Measurements from ENCODE around the gene SECTM1.
"Not testable (repeated sequence)": the region's sequence is repeated elsewhere in the genome, so short reads cannot be mapped to it uniquely, and the experiment has no call there.

The SECTM1 gene

DNA sequence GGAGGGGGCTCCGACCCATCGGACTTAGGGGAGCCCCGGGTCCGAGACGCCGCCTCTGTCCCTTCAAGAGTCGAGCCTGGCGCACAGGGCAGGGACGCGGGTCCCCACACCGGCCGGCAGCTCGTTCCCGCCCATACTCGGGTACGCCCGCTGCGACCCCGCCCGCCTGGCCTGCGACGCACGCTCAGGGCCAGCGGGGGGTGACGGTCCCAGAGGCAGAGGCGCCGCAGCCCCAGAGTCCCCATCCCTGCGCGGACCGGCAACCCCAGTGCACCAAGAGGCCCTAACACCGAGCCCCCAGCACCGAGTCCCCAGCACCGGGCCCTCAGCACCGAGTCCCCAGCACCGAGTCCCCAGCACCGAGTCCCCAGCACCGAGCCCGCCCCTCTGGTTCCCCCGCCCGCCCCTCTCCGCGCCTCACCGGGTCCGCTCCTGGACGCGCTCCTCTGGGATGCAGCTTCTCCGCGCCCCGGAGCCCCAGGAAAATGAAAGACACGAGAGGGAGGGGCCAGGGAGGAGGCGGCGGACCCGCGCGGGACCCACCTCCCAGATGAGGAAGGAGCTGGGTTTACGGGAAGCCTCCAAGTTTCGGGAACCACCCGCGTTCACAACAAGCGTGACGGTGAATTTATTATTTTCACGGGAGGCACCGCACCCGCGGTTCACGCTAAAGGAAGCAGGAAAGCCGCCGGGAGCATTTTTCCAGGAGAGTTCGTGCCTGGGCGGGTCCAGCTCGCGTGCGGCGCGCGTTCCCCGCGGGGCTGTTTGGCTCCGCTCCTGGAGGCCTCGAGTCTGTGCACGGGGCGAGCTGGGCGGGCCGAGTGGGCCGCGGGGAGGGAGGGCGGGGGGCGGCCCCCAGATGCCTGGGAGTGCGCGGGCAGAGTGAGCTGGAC lies at the start of gene SECTM1:
TSS of gene SECTM1 (minus strand) at position 488 of the 893 bp plus-strand sequence. CDS start 6,526 bp downstream, outside the sequence.
- TF ChIP-seq, protein P1, sequence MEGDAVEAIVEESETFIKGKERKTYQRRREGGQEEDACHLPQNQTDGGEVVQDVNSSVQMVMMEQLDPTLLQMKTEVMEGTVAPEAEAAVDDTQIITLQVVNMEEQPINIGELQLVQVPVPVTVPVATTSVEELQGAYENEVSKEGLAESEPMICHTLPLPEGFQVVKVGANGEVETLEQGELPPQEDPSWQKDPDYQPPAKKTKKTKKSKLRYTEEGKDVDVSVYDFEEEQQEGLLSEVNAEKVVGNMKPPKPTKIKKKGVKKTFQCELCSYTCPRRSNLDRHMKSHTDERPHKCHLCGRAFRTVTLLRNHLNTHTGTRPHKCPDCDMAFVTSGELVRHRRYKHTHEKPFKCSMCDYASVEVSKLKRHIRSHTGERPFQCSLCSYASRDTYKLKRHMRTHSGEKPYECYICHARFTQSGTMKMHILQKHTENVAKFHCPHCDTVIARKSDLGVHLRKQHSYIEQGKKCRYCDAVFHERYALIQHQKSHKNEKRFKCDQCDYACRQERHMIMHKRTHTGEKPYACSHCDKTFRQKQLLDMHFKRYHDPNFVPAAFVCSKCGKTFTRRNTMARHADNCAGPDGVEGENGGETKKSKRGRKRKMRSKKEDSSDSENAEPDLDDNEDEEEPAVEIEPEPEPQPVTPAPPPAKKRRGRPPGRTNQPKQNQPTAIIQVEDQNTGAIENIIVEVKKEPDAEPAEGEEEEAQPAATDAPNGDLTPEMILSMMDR (IDR thresholded peaks at IDR 0.05; ENCODE audit: low read depth, low read length, missing control alignments) = no peak
- no peak for DNase-seq (ENCODE audit: low read depth)
- in situ Hi-C loops (cut with HindIII; ENCODE audit: low sequenced_read_pairs) = no loop called here
- peak within 1 kb of the TSS; percentile 44 for H3K4me3 ChIP-seq (ENCODE audit: low read depth, low read length)

DNA sequence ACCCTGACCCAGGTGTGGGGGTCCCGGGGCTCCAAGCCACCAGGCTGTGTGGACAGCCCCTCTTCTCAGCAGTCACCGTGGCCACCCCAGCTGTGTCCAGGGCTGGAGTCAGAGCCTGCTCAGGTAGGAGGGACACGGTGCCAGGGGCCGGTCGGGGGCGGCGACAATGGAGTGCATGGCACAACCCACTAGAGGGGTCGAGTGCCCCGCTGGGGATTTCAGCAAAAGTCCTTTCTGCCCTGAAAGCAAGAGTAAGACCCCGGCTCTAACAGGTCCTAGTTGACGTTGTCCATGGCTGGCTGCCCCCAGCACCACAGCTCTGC lies 49.3 kb upstream of the SECTM1 start:
- H3K4me3 ChIP-seq (ENCODE audit: low read depth, low read length) = no peak overlapping the region
- no peak for DNase-seq (ENCODE audit: low read depth)
- in situ Hi-C loops (cut with HindIII; ENCODE audit: low sequenced_read_pairs) = no loop called here
- TF ChIP-seq, protein P1 (IDR thresholded peaks at IDR 0.05; ENCODE audit: low read depth, low read length, missing control alignments) = no peak

DNA sequence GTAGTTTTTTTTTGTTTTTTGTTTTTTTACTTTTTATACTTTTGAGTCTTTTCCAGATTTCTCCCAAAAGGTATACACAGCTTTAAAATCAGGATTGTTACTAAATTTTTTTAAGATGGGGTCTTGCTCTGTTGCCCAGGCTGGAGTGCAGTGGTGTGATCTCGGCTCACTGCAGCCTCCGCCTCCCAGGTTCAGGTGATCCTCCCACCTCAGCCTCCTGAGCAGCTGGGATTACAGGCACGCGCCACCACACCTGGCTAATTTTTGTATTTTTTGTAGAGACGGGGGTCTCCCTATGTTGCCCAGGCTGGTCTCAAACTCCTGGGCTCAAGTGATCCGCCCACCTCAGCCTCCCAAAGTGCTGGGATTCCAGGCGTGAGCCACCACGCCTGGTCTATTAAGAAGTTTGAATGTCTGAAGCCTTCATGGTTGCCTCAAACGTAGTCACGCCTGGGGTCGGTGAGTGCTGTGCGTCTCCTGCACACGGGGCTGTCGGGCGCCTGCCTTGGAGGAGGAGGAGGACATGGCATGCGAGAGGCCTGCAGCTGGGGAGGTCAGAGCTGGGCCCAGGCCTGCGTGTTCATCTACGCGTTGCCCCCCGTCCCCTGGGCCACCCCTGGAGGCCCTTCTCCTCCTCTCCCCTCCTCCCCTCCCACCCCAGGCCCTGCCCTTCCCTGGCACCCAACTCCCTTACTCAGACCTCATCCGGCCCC lies 48.8 kb upstream of the SECTM1 start:
- DNase-seq (ENCODE audit: low read depth); H3K4me3 ChIP-seq (ENCODE audit: low read depth, low read length); in situ Hi-C loops (cut with HindIII; ENCODE audit: low sequenced_read_pairs): not testable (repeated sequence)

DNA sequence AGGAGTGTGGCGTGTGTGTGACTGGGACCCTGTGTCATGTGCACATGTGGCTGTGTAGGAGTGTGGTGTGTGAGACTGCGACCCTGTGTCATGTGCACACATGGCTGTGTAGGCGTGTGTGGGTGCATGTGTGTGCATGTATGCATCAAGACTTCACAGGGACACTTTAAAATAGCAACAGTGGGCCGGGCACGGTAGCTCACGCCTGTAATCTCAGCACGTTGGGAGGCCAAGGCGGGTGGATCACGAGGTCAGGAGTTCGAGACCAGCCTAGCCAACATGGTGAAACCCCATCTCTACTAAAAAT lies 48.1 kb upstream of the SECTM1 start:
- H3K4me3 ChIP-seq (ENCODE audit: low read depth, low read length); DNase-seq (ENCODE audit: low read depth); in situ Hi-C loops (cut with HindIII; ENCODE audit: low sequenced_read_pairs): not testable (repeated sequence)

DNA sequence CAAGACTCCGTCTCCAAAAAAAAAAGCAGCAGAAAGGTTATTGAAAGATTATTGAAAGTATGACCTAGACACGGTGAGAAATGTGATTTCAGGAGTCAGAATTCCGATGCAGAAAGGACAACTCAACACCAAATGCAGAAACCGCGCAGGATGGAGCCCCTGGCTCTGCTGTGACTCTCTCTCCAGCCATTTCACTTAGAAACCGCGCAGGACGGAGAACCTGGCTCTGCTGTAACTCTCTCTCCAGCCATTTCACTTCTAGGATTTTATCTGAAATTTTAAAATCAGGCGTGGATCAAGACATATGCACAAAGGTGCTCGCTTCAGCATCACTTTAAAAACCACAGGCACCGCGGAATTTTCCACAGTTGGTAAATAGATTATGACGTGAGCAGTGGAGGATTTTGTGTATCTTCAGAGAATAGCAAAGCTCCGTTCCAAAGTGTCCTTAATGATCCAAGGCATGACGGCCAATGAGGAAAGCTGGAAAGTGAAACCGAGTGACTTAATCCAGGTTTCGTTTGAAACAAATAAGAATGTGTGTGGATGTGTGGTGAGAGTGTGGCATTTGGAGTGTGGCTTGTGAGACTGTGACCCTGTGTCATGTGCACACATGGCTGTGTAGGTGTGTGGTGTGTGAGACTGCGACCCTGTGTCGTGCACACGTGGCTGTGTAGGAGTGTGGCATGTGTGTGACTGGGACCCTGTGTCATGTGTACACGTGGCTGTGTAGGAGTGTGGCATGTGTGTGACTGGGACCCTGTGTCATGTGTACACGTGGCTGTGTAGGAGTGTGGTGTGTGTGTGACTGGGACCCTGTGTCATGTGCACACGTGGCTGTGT lies 47.5 kb upstream of the SECTM1 start:
- TF ChIP-seq, protein P1 (IDR thresholded peaks at IDR 0.05; ENCODE audit: low read depth, low read length, missing control alignments) = no peak
- H3K4me3 ChIP-seq (ENCODE audit: low read depth, low read length) = no peak overlapping the region
- in situ Hi-C loops (cut with HindIII; ENCODE audit: low sequenced_read_pairs) = no loop called here
- no peak for DNase-seq (ENCODE audit: low read depth)

DNA sequence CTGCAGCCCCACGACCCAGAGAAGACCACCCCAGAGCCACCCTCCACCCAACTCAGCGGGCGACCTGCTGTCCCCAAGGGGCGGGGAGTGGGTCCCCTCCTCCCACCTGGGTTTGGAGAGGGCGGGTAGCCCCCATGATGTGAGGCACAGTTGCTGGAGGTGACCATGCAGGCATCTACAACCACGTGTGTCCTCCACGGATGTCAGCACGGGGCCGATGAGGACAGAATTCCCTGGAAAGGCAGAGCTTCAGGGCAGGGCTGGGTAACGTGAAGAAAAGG lies 45.1 kb upstream of the SECTM1 start:
- TF ChIP-seq, protein P1 (IDR thresholded peaks at IDR 0.05; ENCODE audit: low read depth, low read length, missing control alignments) = no peak
- no peak for DNase-seq (ENCODE audit: low read depth)
- in situ Hi-C loops (cut with HindIII; ENCODE audit: low sequenced_read_pairs) = no loop called here
- H3K4me3 ChIP-seq (ENCODE audit: low read depth, low read length) = no peak overlapping the region

DNA sequence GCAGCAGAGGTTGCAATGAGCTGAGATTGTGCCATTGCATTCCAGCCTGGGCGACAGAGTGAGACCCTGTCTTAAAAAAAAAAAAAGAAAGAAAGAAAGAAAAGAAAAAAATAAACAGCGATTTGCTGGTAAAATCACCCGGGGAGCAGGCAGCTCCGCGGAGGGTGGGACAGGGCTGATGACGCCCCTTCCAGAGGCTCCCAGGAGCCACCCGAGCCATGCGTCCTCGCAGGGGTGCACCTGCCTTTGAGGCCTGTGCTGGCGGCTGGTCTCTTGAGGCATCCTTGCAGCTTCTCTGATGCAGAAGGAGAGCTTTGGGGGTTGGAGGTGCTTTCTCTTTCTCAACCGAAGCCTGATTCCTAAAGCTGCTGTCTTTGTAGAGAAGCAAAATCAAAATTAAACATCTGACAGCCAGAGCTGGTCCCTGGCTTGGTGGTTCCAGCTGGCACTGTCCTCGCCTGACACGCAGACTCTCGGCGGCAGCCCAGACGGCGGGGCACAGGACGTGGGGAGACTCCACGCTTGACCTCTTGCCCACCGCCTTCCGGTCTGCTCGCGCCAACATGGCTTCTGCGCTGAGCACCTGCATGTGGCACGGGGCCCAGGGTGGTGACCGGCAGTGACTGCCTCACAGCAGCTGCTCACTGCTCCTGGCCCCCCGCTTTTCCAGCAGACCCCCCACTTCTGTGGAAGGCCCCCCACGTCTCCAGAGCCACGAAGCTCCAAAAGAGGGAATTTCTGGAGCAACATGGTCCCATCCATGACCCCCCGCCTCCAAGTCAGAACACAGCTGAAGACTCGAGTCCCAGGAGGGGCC lies 44.6 kb upstream of the SECTM1 start:
- no peak overlapping the region for H3K4me3 ChIP-seq (ENCODE audit: low read depth, low read length)
- TF ChIP-seq, protein P1 (IDR thresholded peaks at IDR 0.05; ENCODE audit: low read depth, low read length, missing control alignments) = no peak
- DNase-seq (ENCODE audit: low read depth) = no peak
- in situ Hi-C loops (cut with HindIII; ENCODE audit: low sequenced_read_pairs) = no loop called here

DNA sequence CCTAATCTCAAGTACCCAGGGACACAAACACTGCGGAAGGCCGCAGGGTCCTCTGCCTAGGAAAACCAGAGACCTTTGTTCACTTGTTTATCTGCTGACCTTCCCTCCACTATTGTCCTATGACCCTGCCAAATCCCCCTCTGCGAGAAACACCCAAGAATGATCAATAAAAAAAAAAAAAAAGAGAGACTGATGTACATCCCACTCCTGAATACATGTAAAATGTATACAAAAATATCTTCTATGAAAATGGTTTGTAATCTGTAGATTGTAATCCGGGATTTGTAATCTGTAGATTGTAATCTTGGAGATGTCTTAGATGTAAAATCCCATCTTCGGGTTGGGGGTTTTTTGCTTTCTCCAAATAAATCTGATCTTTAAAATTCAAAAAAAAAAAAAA lies 43.7 kb upstream of the SECTM1 start:
- in situ Hi-C loops (cut with HindIII; ENCODE audit: low sequenced_read_pairs); DNase-seq (ENCODE audit: low read depth); H3K4me3 ChIP-seq (ENCODE audit: low read depth, low read length): not testable (repeated sequence)
